Measurements from ENCODE around the gene SGPL1. TPM values are rescaled to one million over a fixed set of nuclear protein-coding genes. Genes with fewer than 3 reads are reported as not detected.

Gene SGPL1
- total RNA-seq, 1 donor from 2014 or later: 33.1 TPM

- Histone ChIP-seq H3K27me3 (no peaks in the 10 kb centered on the region), H3K4me1 (peaks cover 9% of the 10 kb centered on the region), H3K27ac (no peak overlapping the region), H3K36me3 (no peaks in the 10 kb centered on the region), H3K9me3 (no peaks in the 10 kb centered on the region), H3K4me3 (no peak overlapping the region)
- intact Hi-C loops (cut with DNase I): no loop called here
- TF ChIP-seq POLR2AphosphoS5 (IDR thresholded peaks at IDR 0.05; ENCODE audit: insufficient read depth in 1 of 2, low read depth in 1 of 2): no peak
- no peak for TF ChIP-seq CTCF (IDR thresholded peaks at IDR 0.05)
- no peak for TF ChIP-seq POLR2A (IDR thresholded peaks at IDR 0.05)
- DNase-seq (ENCODE audit: extremely low spot score in 2 of 2): no peak
These were observed 3.9 kb upstream of the SGPL1 start for GRCh38 chr10:70811881-70812280.

- intact Hi-C loops (cut with DNase I): no loop called here
- Histone ChIP-seq H3K36me3 (no peaks in the 10 kb centered on the region), H3K4me3 (no peak overlapping the region), H3K27ac (no peak overlapping the region), H3K27me3 (no peaks in the 10 kb centered on the region), H3K9me3 (no peaks in the 10 kb centered on the region), H3K4me1 (peaks cover 19% of the 10 kb centered on the region)
- TF ChIP-seq POLR2A (IDR thresholded peaks at IDR 0.05) (no peak), POLR2AphosphoS5 (IDR thresholded peaks at IDR 0.05; ENCODE audit: insufficient read depth in 1 of 2, low read depth in 1 of 2) (no peak), CTCF (IDR thresholded peaks at IDR 0.05) (no peak)
- no peak for DNase-seq (ENCODE audit: extremely low spot score in 2 of 2)
These were observed 2.9 kb upstream of the SGPL1 start for GRCh38 chr10:70812814-70813213.

GRCh38 chr10:70814126-70814525, 1.6 kb upstream of the SGPL1 start:
- Histone ChIP-seq H3K4me3 (no peak overlapping the region), H3K36me3 (no peaks in the 10 kb centered on the region), H3K27me3 (no peaks in the 10 kb centered on the region), H3K9me3 (no peaks in the 10 kb centered on the region), H3K4me1 (peaks cover 24% of the 10 kb centered on the region), H3K27ac (no peak overlapping the region)
- DNase-seq (ENCODE audit: extremely low spot score in 2 of 2): no peak
- intact Hi-C loops (cut with DNase I): no loop called here
- TF ChIP-seq CTCF (IDR thresholded peaks at IDR 0.05) (no peak), POLR2A (IDR thresholded peaks at IDR 0.05) (no peak), POLR2AphosphoS5 (IDR thresholded peaks at IDR 0.05; ENCODE audit: insufficient read depth in 1 of 2, low read depth in 1 of 2) (no peak)

GRCh38 chr10:70816220-70816894, 609 bp downstream of the SGPL1 start:
- Histone ChIP-seq H3K4me3 (peak overlapping the region; percentile 76 to 90), H3K27ac (peak overlapping the region; percentile 96), H3K27me3 (no peaks in the 10 kb centered on the region), H3K36me3 (peaks cover 0 to 2% of the 10 kb centered on the region in 2 donors), H3K9me3 (no peaks in the 10 kb centered on the region), H3K4me1 (peaks cover 25% of the 10 kb centered on the region)
- TF ChIP-seq POLR2AphosphoS5 (IDR thresholded peaks at IDR 0.05; ENCODE audit: insufficient read depth in 1 of 2, low read depth in 1 of 2) (peak; percentile 60 to 61), POLR2A (IDR thresholded peaks at IDR 0.05) (no peak)
- intact Hi-C loops (cut with DNase I): no loop called here
- DNase-seq (ENCODE audit: extremely low spot score in 2 of 2): no peak

GRCh38 chr10:70820976-70821750, 5.4 kb downstream of the SGPL1 start:
- Histone ChIP-seq H3K4me3 (no peak overlapping the region), H3K27me3 (no peaks in the 10 kb centered on the region), H3K36me3 (peaks cover 0 to 11% of the 10 kb centered on the region in 2 donors), H3K9me3 (no peaks in the 10 kb centered on the region), H3K27ac (no peak overlapping the region), H3K4me1 (peaks cover 28% of the 10 kb centered on the region)
- no peak for DNase-seq (ENCODE audit: extremely low spot score in 2 of 2)
- TF ChIP-seq POLR2A (IDR thresholded peaks at IDR 0.05) (no peak), POLR2AphosphoS5 (IDR thresholded peaks at IDR 0.05; ENCODE audit: insufficient read depth in 1 of 2, low read depth in 1 of 2) (no peak), CTCF (IDR thresholded peaks at IDR 0.05) (no peak)
- intact Hi-C loops (cut with DNase I): no loop called here

Data from vagina (tissue), 2 donors.